Body of pancreas (tissue), 4 donors: Measurements from ENCODE around the gene GAB1.

Experiments
- CTCF ChIP-seq, 7 experiments: fragments of 450-650 bp in 4 of 7; fragments of 200-600 bp in 3 of 7; sonication (generic) in 3 of 7; IDR thresholded peaks; one replicate each; pipeline ENCODE4 v1.5.1; 2016 to 2019; ENCODE audit warnings: antibody characterized with exemption in 7 of 7
- POLR2A ChIP-seq, 3 donors: fragments of 450-650 bp; IDR thresholded peaks; one replicate each; pipeline ENCODE4 v1.6.1; 2016; ENCODE audit warnings: antibody characterized with exemption in 3 of 3, mild to moderate bottlenecking in 2 of 3

- TF ChIP-seq CTCF (IDR thresholded peaks at IDR 0.05) (no peak), POLR2A (IDR thresholded peaks at IDR 0.05) (no peak)
These were observed 102.0 kb downstream of the GAB1 start for GRCh38 chr4:143438710-143439109.
